HL-60 (cell line): Measurements from ENCODE around the gene KIAA1549.

Experiments used
- DNase-seq, 2 experiments: peaks; one replicate each; pipeline ENCODE4 v3.0.0-alpha.2; 2010 to 2020; ENCODE audit warnings: low read depth in 1 of 2, low spot score in 1 of 2
- H3K27ac ChIP-seq: fragments of 250-450 bp; sonication (Bioruptor Pico); replicated peaks from 2 replicates; pipeline ENCODE4 v1.5.1; 2020; ENCODE audit warnings: mild to moderate bottlenecking, moderate library complexity
- H3K27me3 ChIP-seq: fragments of 250-450 bp; sonication (Bioruptor Pico); 2 replicates; pipeline ENCODE4 v1.5.1; 2021; ENCODE audit warnings: mild to moderate bottlenecking, moderate library complexity; ENCODE audit not compliant: insufficient read depth, poor library complexity, severe bottlenecking
- H3K4me3 ChIP-seq: replicated peaks from 2 replicates; pipeline ENCODE4 v1.5.1; 2011; ENCODE audit warnings: mild to moderate bottlenecking, control low read depth, low read length; ENCODE audit not compliant: insufficient read depth
- GABPA ChIP-seq: IDR thresholded peaks from 2 replicates; pipeline ENCODE4 v1.6.1; 2012; ENCODE audit warnings: low read depth
- POLR2AphosphoS5 ChIP-seq: IDR thresholded peaks from 2 replicates; pipeline ENCODE4 v1.6.1; 2012; ENCODE audit warnings: low read depth
- SPI1 ChIP-seq: IDR thresholded peaks from 2 replicates; pipeline ENCODE4 v1.6.1; 2012; ENCODE audit warnings: low read depth, mild to moderate bottlenecking, borderline replicate concordance
- TF ChIP-seq, protein P1 (sequence below): IDR thresholded peaks from one replicate; pipeline ENCODE4 v1.5.1; 2011; ENCODE audit warnings: low read length, control low read depth, inconsistent platforms; ENCODE audit not compliant: insufficient read depth
- TF ChIP-seq, protein P2 (sequence below): IDR thresholded peaks from 2 replicates; pipeline ENCODE4 v1.6.1; 2012; ENCODE audit warnings: low read depth; ENCODE audit not compliant: insufficient replicate concordance

KIAA1549 gene

DNA sequence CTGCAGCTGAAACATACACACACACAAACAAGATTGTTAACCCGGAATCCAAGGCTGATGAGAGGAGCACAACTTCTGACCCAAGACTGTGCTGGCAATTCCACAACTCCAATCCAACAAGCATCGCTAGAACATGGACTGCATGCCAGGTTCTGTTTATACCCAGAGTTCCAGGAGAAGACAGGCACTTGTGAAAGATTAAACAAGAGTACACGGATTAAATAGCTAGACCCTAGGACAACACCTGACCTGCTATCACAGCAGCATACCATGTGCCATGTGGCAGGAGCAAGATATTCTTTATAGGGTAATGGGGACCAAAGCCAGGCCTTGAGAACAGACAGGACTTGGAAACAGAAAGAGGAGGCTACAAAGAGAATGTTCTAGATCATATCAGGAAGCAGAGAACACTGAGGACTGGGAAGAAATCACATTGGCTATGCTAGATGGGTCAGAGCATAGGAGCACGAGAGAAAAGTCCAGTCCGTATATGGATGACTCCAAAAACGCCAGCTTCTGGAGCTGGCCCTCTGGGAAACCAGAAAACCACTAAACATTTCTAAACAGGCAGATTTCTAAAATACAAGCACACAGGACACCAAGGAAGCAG lies 99.5 kb downstream of the KIAA1549 start:
- Histone ChIP-seq H3K27me3 (no peaks in the 10 kb centered on the region), H3K27ac (no peak overlapping the region), H3K4me3 (no peak overlapping the region)
- TF ChIP-seq, protein P1, sequence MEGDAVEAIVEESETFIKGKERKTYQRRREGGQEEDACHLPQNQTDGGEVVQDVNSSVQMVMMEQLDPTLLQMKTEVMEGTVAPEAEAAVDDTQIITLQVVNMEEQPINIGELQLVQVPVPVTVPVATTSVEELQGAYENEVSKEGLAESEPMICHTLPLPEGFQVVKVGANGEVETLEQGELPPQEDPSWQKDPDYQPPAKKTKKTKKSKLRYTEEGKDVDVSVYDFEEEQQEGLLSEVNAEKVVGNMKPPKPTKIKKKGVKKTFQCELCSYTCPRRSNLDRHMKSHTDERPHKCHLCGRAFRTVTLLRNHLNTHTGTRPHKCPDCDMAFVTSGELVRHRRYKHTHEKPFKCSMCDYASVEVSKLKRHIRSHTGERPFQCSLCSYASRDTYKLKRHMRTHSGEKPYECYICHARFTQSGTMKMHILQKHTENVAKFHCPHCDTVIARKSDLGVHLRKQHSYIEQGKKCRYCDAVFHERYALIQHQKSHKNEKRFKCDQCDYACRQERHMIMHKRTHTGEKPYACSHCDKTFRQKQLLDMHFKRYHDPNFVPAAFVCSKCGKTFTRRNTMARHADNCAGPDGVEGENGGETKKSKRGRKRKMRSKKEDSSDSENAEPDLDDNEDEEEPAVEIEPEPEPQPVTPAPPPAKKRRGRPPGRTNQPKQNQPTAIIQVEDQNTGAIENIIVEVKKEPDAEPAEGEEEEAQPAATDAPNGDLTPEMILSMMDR, result no peak
- no peak for TF ChIP-seq SPI1
- TF ChIP-seq POLR2AphosphoS5, result no peak
- TF ChIP-seq, protein P2, sequence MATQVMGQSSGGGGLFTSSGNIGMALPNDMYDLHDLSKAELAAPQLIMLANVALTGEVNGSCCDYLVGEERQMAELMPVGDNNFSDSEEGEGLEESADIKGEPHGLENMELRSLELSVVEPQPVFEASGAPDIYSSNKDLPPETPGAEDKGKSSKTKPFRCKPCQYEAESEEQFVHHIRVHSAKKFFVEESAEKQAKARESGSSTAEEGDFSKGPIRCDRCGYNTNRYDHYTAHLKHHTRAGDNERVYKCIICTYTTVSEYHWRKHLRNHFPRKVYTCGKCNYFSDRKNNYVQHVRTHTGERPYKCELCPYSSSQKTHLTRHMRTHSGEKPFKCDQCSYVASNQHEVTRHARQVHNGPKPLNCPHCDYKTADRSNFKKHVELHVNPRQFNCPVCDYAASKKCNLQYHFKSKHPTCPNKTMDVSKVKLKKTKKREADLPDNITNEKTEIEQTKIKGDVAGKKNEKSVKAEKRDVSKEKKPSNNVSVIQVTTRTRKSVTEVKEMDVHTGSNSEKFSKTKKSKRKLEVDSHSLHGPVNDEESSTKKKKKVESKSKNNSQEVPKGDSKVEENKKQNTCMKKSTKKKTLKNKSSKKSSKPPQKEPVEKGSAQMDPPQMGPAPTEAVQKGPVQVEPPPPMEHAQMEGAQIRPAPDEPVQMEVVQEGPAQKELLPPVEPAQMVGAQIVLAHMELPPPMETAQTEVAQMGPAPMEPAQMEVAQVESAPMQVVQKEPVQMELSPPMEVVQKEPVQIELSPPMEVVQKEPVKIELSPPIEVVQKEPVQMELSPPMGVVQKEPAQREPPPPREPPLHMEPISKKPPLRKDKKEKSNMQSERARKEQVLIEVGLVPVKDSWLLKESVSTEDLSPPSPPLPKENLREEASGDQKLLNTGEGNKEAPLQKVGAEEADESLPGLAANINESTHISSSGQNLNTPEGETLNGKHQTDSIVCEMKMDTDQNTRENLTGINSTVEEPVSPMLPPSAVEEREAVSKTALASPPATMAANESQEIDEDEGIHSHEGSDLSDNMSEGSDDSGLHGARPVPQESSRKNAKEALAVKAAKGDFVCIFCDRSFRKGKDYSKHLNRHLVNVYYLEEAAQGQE, result no peak
- no peak for TF ChIP-seq GABPA
- no peak for DNase-seq

DNA sequence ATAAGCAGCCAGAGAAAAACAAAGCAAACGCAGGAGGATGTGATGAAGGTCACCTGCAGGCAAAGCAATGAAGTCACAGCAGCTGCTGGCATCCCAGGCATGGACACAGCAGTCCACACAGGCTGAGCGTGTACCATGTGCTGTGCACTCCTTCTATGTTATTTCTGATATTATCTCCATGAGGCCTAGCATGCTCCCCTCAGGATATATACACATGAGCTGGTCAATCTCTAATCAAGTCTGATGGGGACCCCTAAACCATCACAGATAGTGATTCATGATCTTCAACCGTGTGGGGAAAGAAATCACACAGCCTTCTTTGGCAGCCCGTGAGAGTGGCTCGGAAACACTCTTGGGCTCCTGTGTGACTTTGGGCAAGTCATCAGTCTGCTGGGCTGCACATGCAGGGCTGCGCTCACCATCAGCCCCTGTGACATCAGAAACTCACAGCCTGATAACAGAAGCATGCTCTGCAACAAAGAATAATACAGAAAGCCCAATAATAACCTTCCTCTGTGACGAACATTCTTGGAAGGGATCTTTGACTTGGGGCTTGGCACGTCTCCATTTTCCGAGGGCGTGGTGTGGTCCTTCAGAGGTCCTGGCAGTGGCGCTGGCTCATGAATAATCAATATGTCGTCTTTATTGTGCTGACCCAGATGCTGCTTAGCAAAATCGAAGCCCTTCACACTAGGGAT lies 100.2 kb downstream of the KIAA1549 start:
- Histone ChIP-seq H3K27ac (no peak overlapping the region), H3K27me3 (no peaks in the 10 kb centered on the region), H3K4me3 (no peak overlapping the region)
- no peak for TF ChIP-seq SPI1
- no peak for TF ChIP-seq POLR2AphosphoS5
- DNase-seq, result no peak

DNA sequence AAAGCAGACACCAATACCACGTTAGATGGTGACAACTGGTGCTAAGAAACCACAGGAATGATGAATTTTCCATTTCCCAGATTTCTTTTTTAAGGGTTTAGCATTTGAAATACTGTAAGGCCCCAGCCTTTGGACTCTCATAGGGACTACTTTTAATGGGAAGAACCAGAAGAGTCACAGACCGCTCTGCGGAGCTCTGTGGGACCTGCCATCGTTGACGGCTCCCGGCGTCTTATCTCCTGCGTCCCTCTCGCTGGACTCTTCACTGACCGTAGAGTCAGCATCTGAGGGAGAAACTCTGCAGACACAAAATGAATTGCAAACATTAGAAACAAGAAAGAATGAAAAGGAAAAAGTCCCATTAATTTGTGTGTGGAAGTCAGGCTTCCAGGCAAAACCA lies 101.8 kb downstream of the KIAA1549 start:
- Histone ChIP-seq H3K27ac (no peak overlapping the region), H3K4me3 (no peak overlapping the region), H3K27me3 (no peaks in the 10 kb centered on the region)
- no peak for TF ChIP-seq SPI1
- TF ChIP-seq, protein P2, result no peak
- TF ChIP-seq, protein P1, result no peak
- no peak for TF ChIP-seq POLR2AphosphoS5
- no peak for TF ChIP-seq GABPA
- no peak for DNase-seq

DNA sequence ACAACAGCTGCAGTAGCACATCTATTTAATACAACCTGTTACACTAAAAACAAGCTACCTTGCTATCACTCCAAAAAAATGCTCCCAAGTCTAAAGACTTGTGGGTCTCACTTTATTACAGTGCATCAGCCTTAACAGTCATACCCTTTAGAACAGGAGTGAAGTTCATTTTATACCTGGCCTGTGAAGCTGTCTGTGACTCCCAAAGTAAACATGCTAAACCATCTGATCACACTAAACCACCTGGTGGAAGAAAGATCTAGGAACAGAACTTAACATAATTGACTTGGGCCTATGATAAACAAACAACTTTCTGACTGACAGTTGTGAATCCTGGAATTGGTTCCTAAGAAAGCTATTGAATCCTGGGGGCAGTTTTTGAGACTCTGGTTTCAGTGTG lies 102.3 kb downstream of the KIAA1549 start:
- no peak for DNase-seq
- no peak for TF ChIP-seq POLR2AphosphoS5
- TF ChIP-seq SPI1, result no peak
- TF ChIP-seq, protein P2, result no peak
- TF ChIP-seq GABPA, result no peak
- TF ChIP-seq, protein P1, result no peak
- no peaks in the 10 kb centered on the region for H3K27me3 ChIP-seq
- H3K4me3 ChIP-seq, result no peak overlapping the region
- no peak overlapping the region for H3K27ac ChIP-seq
